H9 (cell line): ENCODE data around the gene CCBE1. TPM values are rescaled to one million over a fixed set of nuclear protein-coding genes. Genes with fewer than 3 reads are reported as not detected.

ENCODE experiments used
- DNase-seq: peaks from one replicate; pipeline ENCODE4 v3.0.0-alpha.2; 2017
- H2AFZ ChIP-seq: one replicate; pipeline ENCODE4 v1.6.1; 2013; ENCODE audit warnings: mild to moderate bottlenecking, low read length, control low read depth, moderate library complexity
- H2AK5ac ChIP-seq: 2 replicates; pipeline ENCODE4 v1.6.1; 2013; ENCODE audit warnings: low read length, control low read depth, mixed read lengths; ENCODE audit not compliant: insufficient read length
- H2BK120ac ChIP-seq: one replicate; pipeline ENCODE4 v1.6.1; 2013; ENCODE audit warnings: low read depth, mild to moderate bottlenecking, low read length, control low read depth, inconsistent platforms; ENCODE audit not compliant: poor library complexity, severe bottlenecking
- H2BK12ac ChIP-seq: 2 replicates; pipeline ENCODE4 v1.6.1; 2013; ENCODE audit warnings: low read length, control low read depth, mixed read lengths, low read depth; ENCODE audit not compliant: insufficient read length
- H2BK15ac ChIP-seq: 2 replicates; pipeline ENCODE4 v1.6.1; 2013; ENCODE audit warnings: low read depth, low read length, control low read depth
- H2BK20ac ChIP-seq: one replicate; pipeline ENCODE4 v1.6.1; 2013; ENCODE audit warnings: low read depth, mild to moderate bottlenecking, low read length, control low read depth, inconsistent platforms; ENCODE audit not compliant: poor library complexity, severe bottlenecking
- H2BK5ac ChIP-seq: 2 replicates; pipeline ENCODE4 v1.6.1; 2013; ENCODE audit warnings: low read length, control low read depth, mixed read lengths; ENCODE audit not compliant: insufficient read length
- H3K14ac ChIP-seq: 2 replicates; pipeline ENCODE4 v1.6.1; 2013; ENCODE audit warnings: low read length, control low read depth; ENCODE audit not compliant: insufficient read depth
- H3K18ac ChIP-seq: 2 replicates; pipeline ENCODE4 v1.6.1; 2013; ENCODE audit warnings: low read depth, mild to moderate bottlenecking, mixed read lengths, low read length, control low read depth; ENCODE audit not compliant: insufficient read length
- H3K23ac ChIP-seq: 2 replicates; pipeline ENCODE4 v1.6.1; 2013; ENCODE audit warnings: low read length, control low read depth, mixed read lengths, low read depth; ENCODE audit not compliant: insufficient read length
- H3K23me2 ChIP-seq: 2 replicates; pipeline ENCODE4 v1.6.1; 2013; ENCODE audit warnings: low read depth, mild to moderate bottlenecking, mixed read lengths, low read length, control low read depth; ENCODE audit not compliant: insufficient read length, poor library complexity, severe bottlenecking
- H3K27ac ChIP-seq: 2 replicates; pipeline ENCODE4 v1.5.1; 2013; ENCODE audit warnings: low read length, control low read depth, mixed read lengths, low read depth; ENCODE audit not compliant: insufficient read length
- H3K27me3 ChIP-seq: 2 replicates; pipeline ENCODE4 v1.6.1; 2013; ENCODE audit warnings: low read length, control low read depth, inconsistent platforms; ENCODE audit not compliant: insufficient read depth
- H3K4ac ChIP-seq: 2 replicates; pipeline ENCODE4 v1.6.1; 2013; ENCODE audit warnings: low read depth, mild to moderate bottlenecking, control low read depth, inconsistent platforms, low read length, moderate library complexity
- H3K4me1 ChIP-seq: 2 replicates; pipeline ENCODE4 v1.6.1; 2013; ENCODE audit warnings: low read length, control low read depth, inconsistent platforms; ENCODE audit not compliant: insufficient read depth
- H3K4me2 ChIP-seq: 2 replicates; pipeline ENCODE4 v1.6.1; 2013; ENCODE audit warnings: low read length, control low read depth, mixed read lengths; ENCODE audit not compliant: insufficient read length, insufficient read depth
- H3K56ac ChIP-seq: 2 replicates; pipeline ENCODE4 v1.6.1; 2013; ENCODE audit warnings: low read depth, mild to moderate bottlenecking, mixed read lengths, low read length, control low read depth; ENCODE audit not compliant: insufficient read length
- H3K79me1 ChIP-seq: 2 replicates; pipeline ENCODE4 v1.6.1; 2013; ENCODE audit warnings: low read depth, mild to moderate bottlenecking, moderate library complexity, low read length, control low read depth, inconsistent platforms; ENCODE audit not compliant: insufficient read depth, poor library complexity, severe bottlenecking
- H3K79me2 ChIP-seq: 2 replicates; pipeline ENCODE4 v1.6.1; 2013; ENCODE audit warnings: low read length, control low read depth, inconsistent platforms; ENCODE audit not compliant: insufficient read depth
- H3K9ac ChIP-seq: 2 replicates; pipeline ENCODE4 v1.6.1; 2013; ENCODE audit warnings: low read length, control low read depth, mixed read lengths; ENCODE audit not compliant: insufficient read length; ENCODE audit errors: extremely low read depth
- H3K9me3 ChIP-seq: one replicate; pipeline ENCODE4 v1.6.1; 2013; ENCODE audit warnings: low read depth, low read length, inconsistent platforms; ENCODE audit not compliant: control insufficient read depth
- H3T11ph ChIP-seq: one replicate; pipeline ENCODE4 v1.6.1; 2013; ENCODE audit warnings: mild to moderate bottlenecking, low read length, control low read depth, inconsistent platforms
- H4K20me1 ChIP-seq: one replicate; pipeline ENCODE4 v1.6.1; 2013; ENCODE audit not compliant: control insufficient read depth, insufficient read length, insufficient read depth
- H4K5ac ChIP-seq: 2 replicates; pipeline ENCODE4 v1.6.1; 2013; ENCODE audit warnings: low read depth, mild to moderate bottlenecking, mixed read lengths, low read length, control low read depth; ENCODE audit not compliant: insufficient read length
- H4K8ac ChIP-seq: replicated peaks from 2 replicates; pipeline ENCODE4 v1.6.1; 2013; ENCODE audit warnings: low read length, control low read depth, mixed read lengths, low read depth; ENCODE audit not compliant: insufficient read length
- H4K91ac ChIP-seq: 2 replicates; pipeline ENCODE4 v1.6.1; 2013; ENCODE audit warnings: low read depth, mild to moderate bottlenecking, moderate library complexity, mixed read lengths, low read length, control low read depth; ENCODE audit not compliant: insufficient read length
- H3K27ac Mint-ChIP-seq, 3 experiments: 2 replicates in 2 of 3; 3 replicates in 1 of 3; pipeline ENCODE4 v1.8.0; 2020 to 2021; ENCODE audit warnings: mixed read lengths in 3 of 3, mild to moderate bottlenecking in 1 of 3, moderate library complexity in 1 of 3
- H3K27me3 Mint-ChIP-seq: 2 replicates; pipeline ENCODE4 v1.8.0; 2021; ENCODE audit warnings: low read depth, mild to moderate bottlenecking, moderate library complexity, mixed read lengths
- H3K36me3 Mint-ChIP-seq, 3 experiments: 2 replicates in 2 of 3; 3 replicates in 1 of 3; pipeline ENCODE4 v1.8.0; 2020 to 2021; ENCODE audit warnings: low read depth in 3 of 3, mixed read lengths in 3 of 3; ENCODE audit not compliant: insufficient read depth in 1 of 3
- H3K4me1 Mint-ChIP-seq, 2 experiments: 2 replicates each; pipeline ENCODE4 v1.8.0; 2020; ENCODE audit warnings: mixed read lengths in 2 of 2
- H3K4me3 Mint-ChIP-seq, 2 experiments: 2 replicates in 1 of 2; 3 replicates in 1 of 2; pipeline ENCODE4 v1.8.0; 2020 to 2021; ENCODE audit warnings: mild to moderate bottlenecking in 2 of 2, mixed read lengths in 2 of 2, moderate library complexity in 1 of 2
- H3K9me3 Mint-ChIP-seq, 2 experiments: 2 replicates in 1 of 2; 3 replicates in 1 of 2; pipeline ENCODE4 v1.8.0; 2020; ENCODE audit warnings: mild to moderate bottlenecking in 2 of 2, mixed read lengths in 2 of 2, moderate library complexity in 1 of 2
- CTCF ChIP-seq: fragments of 200-600 bp; sonication (generic); conservative IDR thresholded peaks from 3 replicates; pipeline ENCODE4 v1.8.0; 2021; ENCODE audit warnings: antibody characterized with exemption, mild to moderate bottlenecking
- WGBS: extraction: QIAGEN DNeasy Blood & Tissue Kit; methylation state at CpG from one replicate; pipeline ENCODE4 v1.1.7; 2013; ENCODE audit warnings: missing lambda C conversion rate, low lambda C conversion rate, mixed read lengths; ENCODE audit not compliant: insufficient read length; ENCODE audit errors: extremely low coverage; 5-methylcytosine and 5-hydroxymethylcytosine counted together
- total RNA-seq: library from RNA; stranded (reverse); gene quantifications from 2 replicates; pipeline ENCODE4 v1.2.1, GENCODE V29; 2021

CCBE1 gene
- total RNA-seq, 1 experiment from 2014 or later = 0.39 TPM

DNA sequence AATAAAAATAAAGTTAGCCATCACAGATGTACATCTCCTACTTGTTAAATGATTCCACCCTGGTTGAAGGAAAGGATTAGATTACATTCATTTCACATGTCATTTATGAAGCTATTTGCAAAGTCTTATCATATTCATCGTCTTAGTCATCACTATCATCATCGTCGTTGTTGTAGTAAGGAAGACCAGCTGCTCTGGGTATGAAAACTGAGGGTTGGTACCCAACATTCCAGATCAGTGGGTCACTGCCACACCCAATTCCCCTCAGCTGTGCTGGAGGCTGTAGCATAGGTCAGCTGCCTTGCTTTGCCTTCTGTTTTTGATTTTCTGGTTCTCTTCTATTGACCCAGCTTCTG, 20.9 kb upstream of the CCBE1 start:
- Histone ChIP-seq H3K9me3 (no peaks in the 10 kb centered on the region), H4K20me1 (no peaks in the 10 kb centered on the region), H3K9ac (no peak overlapping the region), H3K4me1 (no peaks in the 10 kb centered on the region; the same call in 1 of the 2 replicates), H2AK5ac (no peak overlapping the region), H3K27me3 (no peaks in the 10 kb centered on the region), H3K18ac (no peak overlapping the region), H2BK5ac (no peak overlapping the region), H2BK12ac (no peak overlapping the region), H4K5ac (no peak overlapping the region), H2BK20ac (no peak overlapping the region), H3K14ac (no peak overlapping the region), H3K23ac (no peak overlapping the region), H2AFZ (no peak overlapping the region), H3K79me2 (no peaks in the 10 kb centered on the region), H2BK15ac (no peak overlapping the region), H3T11ph (no peak overlapping the region), H3K79me1 (no peaks in the 10 kb centered on the region), H3K23me2 (no peaks in the 10 kb centered on the region), H4K91ac (no peak overlapping the region), H3K4me2 (no peak overlapping the region), H4K8ac (no peak overlapping the region), H3K56ac (no peak overlapping the region), H3K27ac (no peak overlapping the region), H3K4ac (no peak overlapping the region), H2BK120ac (no peak overlapping the region)
- no peak overlapping the region for H3K4me3 Mint-ChIP-seq
- no peak for TF ChIP-seq CTCF
- no peak for DNase-seq
- H3K36me3 Mint-ChIP-seq = no peaks in the 10 kb centered on the region; a peak in 1 of 7 replicates
- no peak overlapping the region for H3K27ac Mint-ChIP-seq
- peaks cover 4 to 5% of the 10 kb centered on the region in 2 experiments; a peak in 1 of 5 replicates for H3K9me3 Mint-ChIP-seq
- WGBS = no CpG with 5 or more reads among the region's 3 CpGs
- peaks cover 4 to 12% of the 10 kb centered on the region in 2 experiments; a peak in 3 of 4 replicates for H3K4me1 Mint-ChIP-seq
- peaks cover 5% of the 10 kb centered on the region for H3K27me3 Mint-ChIP-seq
